Omental fat pad (tissue), 4 donors: Measurements from ENCODE around the gene CACNA2D4. TPM values are rescaled to one million over a fixed set of nuclear protein-coding genes. Genes with fewer than 3 reads are reported as not detected.

Source experiments
- ATAC-seq: fragments of 150-250 bp; one replicate; pipeline ENCODE4 v1.9.1; 2016; ENCODE audit warnings: mild to moderate bottlenecking, moderate library complexity; ENCODE audit not compliant: low FRiP score
- DNase-seq: peaks from one replicate; pipeline ENCODE4 v3.0.0-alpha.2; 2019; ENCODE audit warnings: low spot score
- CTCF ChIP-seq, 3 donors: fragments of 450-650 bp; IDR thresholded peaks; one replicate each; pipeline ENCODE4 v1.5.1; 2016 to 2017; ENCODE audit warnings: antibody characterized with exemption in 3 of 3, mild to moderate bottlenecking in 3 of 3, moderate library complexity in 2 of 3
- total RNA-seq, 4 donors: library from RNA; depleted of rRNA; stranded (reverse); fragments of >200 nt; gene quantifications; one replicate each; pipeline ENCODE4 v1.1.0, GENCODE V29; 2016

The CACNA2D4 gene
- total RNA-seq, 4 donors from 2014 or later: 3.9 to 13.0 (median 6.8) TPM

DNA sequence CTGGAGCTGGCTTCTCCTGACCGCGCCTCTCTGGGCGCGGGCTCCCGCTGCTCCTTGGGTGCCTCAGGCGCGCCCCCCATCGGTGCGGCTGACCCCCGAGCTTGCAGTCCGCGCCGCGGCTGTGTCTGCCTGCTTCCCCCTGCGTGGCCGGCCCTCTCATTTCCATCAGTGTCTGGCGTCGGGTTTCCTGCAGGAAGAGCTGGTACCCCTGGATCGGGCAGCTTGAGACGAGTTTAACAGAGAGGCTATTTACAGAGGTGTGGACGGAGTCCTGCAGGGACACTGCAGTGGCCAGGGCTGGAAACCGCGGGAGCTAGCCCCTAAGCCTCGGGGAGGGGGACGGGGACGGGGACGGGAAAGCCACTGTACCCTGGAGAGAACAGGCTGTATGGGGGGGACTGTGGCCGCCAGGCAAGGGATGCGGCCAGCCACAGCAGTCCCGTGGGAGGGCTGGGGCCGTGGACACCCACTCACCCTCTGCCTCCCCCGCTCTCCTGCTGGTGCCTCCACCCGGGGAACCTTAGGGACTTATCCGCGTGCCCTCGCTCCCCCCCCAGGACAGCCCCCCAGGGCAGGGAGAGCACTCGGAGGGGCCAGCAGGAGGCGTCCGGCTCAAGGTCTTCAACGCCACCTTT, 3.7 kb upstream of the CACNA2D4 start:
- DNase-seq (no peak), ATAC-seq (no peak)
- no peak for TF ChIP-seq CTCF (IDR thresholded peaks at IDR 0.05)

GRCh38 chr12:1920971-1921370, 2.5 kb upstream of the CACNA2D4 start:
- DNase-seq (no peak), ATAC-seq (no peak)
- no peak for TF ChIP-seq CTCF (IDR thresholded peaks at IDR 0.05)

DNA sequence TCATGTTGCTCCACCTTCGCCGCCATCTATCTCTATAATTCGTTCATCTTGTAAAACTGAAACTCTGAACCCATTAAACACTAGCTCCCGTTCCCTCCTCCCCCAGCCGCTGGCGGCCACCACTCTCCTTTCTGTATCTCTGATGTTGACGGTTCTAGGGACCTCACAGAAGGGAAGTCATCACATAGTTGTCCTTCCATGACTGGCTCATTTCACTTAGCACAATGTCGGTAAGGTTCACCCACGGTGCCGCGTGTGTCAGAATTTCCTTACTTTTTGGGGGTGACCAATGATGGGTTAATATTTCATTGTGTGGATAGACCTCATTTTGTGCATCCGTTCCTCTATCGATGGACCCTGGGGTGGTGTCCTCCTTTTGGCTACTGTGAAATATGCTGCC, 2.0 kb upstream of the CACNA2D4 start:
- TF ChIP-seq CTCF (IDR thresholded peaks at IDR 0.05): no peak
- ATAC-seq (no peak), DNase-seq (no peak)

- no peak for TF ChIP-seq CTCF (IDR thresholded peaks at IDR 0.05)
- ATAC-seq (no peak), DNase-seq (no peak)
These were observed 1.3 kb upstream of the CACNA2D4 start for GRCh38 chr12:1919763-1920162.

- ATAC-seq: no peak
- no peak for TF ChIP-seq CTCF (IDR thresholded peaks at IDR 0.05)
These were observed 832 bp upstream of the CACNA2D4 start for GRCh38 chr12:1919284-1919683.

GRCh38 chr12:1918884-1919236, 408 bp upstream of the CACNA2D4 start:
- DNase-seq (no peak), ATAC-seq (no peak)
- no peak for TF ChIP-seq CTCF (IDR thresholded peaks at IDR 0.05)

More at GRCh38 chr12:1919284-1919683, 832 bp upstream of the CACNA2D4 start:
- DNase-seq: no peak
